HepG2 (cell line): ENCODE measurements around the gene MRPL20. TPM values are rescaled to one million over a fixed set of nuclear protein-coding genes. Genes with fewer than 3 reads are reported as not detected.

Experiments used
- BORCS8-MEF2B ChIP-seq: sonication (generic); formaldehyde crosslinking; IDR thresholded peaks from 2 replicates; pipeline ENCODE4 v1.8.0; 2022; ENCODE audit warnings: mild to moderate bottlenecking, missing genetic modification reagents
- ELF4 ChIP-seq: sonication (generic); formaldehyde crosslinking; IDR thresholded peaks from 2 replicates; pipeline ENCODE4 v1.5.0; 2020; ENCODE audit warnings: missing genetic modification reagents, mild to moderate bottlenecking, moderate library complexity, borderline replicate concordance
- GATAD2A ChIP-seq: IDR thresholded peaks from 2 replicates; pipeline ENCODE4 v1.6.1; 2016
- HOXA5 ChIP-seq: sonication (generic); formaldehyde crosslinking; IDR thresholded peaks from 2 replicates; pipeline ENCODE4 v1.4.0; 2020; ENCODE audit warnings: missing genetic modification reagents
- HOXA9 ChIP-seq: sonication (generic); formaldehyde crosslinking; IDR thresholded peaks from 2 replicates; pipeline ENCODE4 v1.8.1; 2022; ENCODE audit warnings: missing genetic modification reagents, mild to moderate bottlenecking, moderate library complexity, borderline replicate concordance
- NCOA2 ChIP-seq: sonication (generic); formaldehyde crosslinking; IDR thresholded peaks from 2 replicates; pipeline ENCODE4 v1.8.0; 2022; ENCODE audit warnings: inconsistent platforms
- NFE2L1 ChIP-seq: sonication (generic); formaldehyde crosslinking; IDR thresholded peaks from 2 replicates; pipeline ENCODE4 v1.4.0; 2020; ENCODE audit warnings: missing genetic modification reagents, mild to moderate bottlenecking, borderline replicate concordance
- PCBP1 ChIP-seq: fragments of 200-400 bp; formaldehyde crosslinking; IDR thresholded peaks from 2 replicates; pipeline ENCODE4 v1.6.1; 2017; ENCODE audit warnings: mild to moderate bottlenecking, low read depth, low read length, borderline replicate concordance
- RAD21 ChIP-seq: fragments of 450-650 bp; formaldehyde crosslinking; IDR thresholded peaks from 2 replicates; pipeline ENCODE4 v1.5.0; 2020; ENCODE audit warnings: mild to moderate bottlenecking
- SALL1 ChIP-seq: sonication (generic); formaldehyde crosslinking; IDR thresholded peaks from 2 replicates; pipeline ENCODE4 v1.8.0; 2022; ENCODE audit warnings: mild to moderate bottlenecking, missing genetic modification reagents
- ZBTB7A ChIP-seq: sonication (generic); formaldehyde crosslinking; IDR thresholded peaks from 2 replicates; pipeline ENCODE4 v1.8.0; 2022; ENCODE audit warnings: mild to moderate bottlenecking, missing genetic modification reagents
- ZFP36L2 ChIP-seq: sonication (generic); formaldehyde crosslinking; IDR thresholded peaks from 2 replicates; pipeline ENCODE4 v1.4.0; 2020; ENCODE audit warnings: missing genetic modification reagents
- ZNF367 ChIP-seq: sonication (generic); formaldehyde crosslinking; IDR thresholded peaks from 2 replicates; pipeline ENCODE4 v1.4.0; 2020; ENCODE audit warnings: missing genetic modification reagents, borderline replicate concordance
- ZNF484 ChIP-seq: sonication (generic); formaldehyde crosslinking; IDR thresholded peaks from 2 replicates; pipeline ENCODE4 v1.5.1; 2020; ENCODE audit warnings: mild to moderate bottlenecking, low read depth, missing genetic modification reagents, borderline replicate concordance
- ZNF543 ChIP-seq: sonication (generic); formaldehyde crosslinking; IDR thresholded peaks from 2 replicates; pipeline ENCODE4 v1.4.0; 2020; ENCODE audit warnings: mild to moderate bottlenecking, missing genetic modification reagents
- ZNF839 ChIP-seq: sonication (generic); formaldehyde crosslinking; IDR thresholded peaks from 2 replicates; pipeline ENCODE4 v1.4.0; 2020; ENCODE audit warnings: missing genetic modification reagents, mild to moderate bottlenecking, borderline replicate concordance
- polyA plus RNA-seq, 8 experiments: library from polyadenylated mRNA; depleted of rRNA in 3 of 8; stranded (reverse) in 7 of 8; unstranded in 1 of 8; fragments of >200 nt; fragmentation: Illumina TruSeq in 4 of 8; extraction: Trizol in 4 of 8; gene quantifications; 2 replicates each; pipeline versions ENCODE4 v1.2.1 to v1.2.3, GENCODE V29; 2011 to 2016; ENCODE audit warnings: low read depth in 4 of 8, missing spikeins in 1 of 8, mixed read lengths in 1 of 8; ENCODE audit not compliant: insufficient read depth in 1 of 8
- total RNA-seq, 5 experiments: library from RNA; depleted of rRNA; stranded (reverse); fragments of >200 nt; fragmentation: Illumina TruSeq; extraction: Trizol; gene quantifications; 2 replicates each; pipeline ENCODE4 v1.2.3, GENCODE V29; 2016; ENCODE audit warnings: low read depth in 1 of 5
- TF ChIP-seq, protein P1 (sequence below): sonication (generic); formaldehyde crosslinking; IDR thresholded peaks from 2 replicates; pipeline ENCODE4 v1.8.1; 2023; ENCODE audit warnings: mild to moderate bottlenecking, inconsistent platforms, moderate library complexity, missing genetic modification reagents, borderline replicate concordance
- TF ChIP-seq, protein P2 (sequence below): sonication (generic); formaldehyde crosslinking; IDR thresholded peaks from 2 replicates; pipeline ENCODE4 v1.5.1; 2020; ENCODE audit warnings: missing genetic modification reagents, mild to moderate bottlenecking, borderline replicate concordance
- TF ChIP-seq, protein P3 (sequence below), 2 experiments: sonication (generic) in 1 of 2; formaldehyde crosslinking in 1 of 2; IDR thresholded peaks; 2 replicates each; pipeline versions ENCODE4 v1.4.0 to v1.6.1; 2018 to 2020; ENCODE audit warnings: missing genetic modification reagents in 2 of 2, borderline replicate concordance in 1 of 2, low read depth in 1 of 2, mild to moderate bottlenecking in 1 of 2, missing biosample characterization in 1 of 2
- TF ChIP-seq, protein P4 (sequence below): sonication (generic); formaldehyde crosslinking; IDR thresholded peaks from 2 replicates; pipeline ENCODE4 v1.5.1; 2020; ENCODE audit warnings: mild to moderate bottlenecking, missing genetic modification reagents

The MRPL20 gene
- total and polyA plus RNA-seq, 2 of the 13 experiments (the other 11 are each of a cell fraction or from before 2014, with no cell fraction given), result 59.2 to 127 TPM

DNA sequence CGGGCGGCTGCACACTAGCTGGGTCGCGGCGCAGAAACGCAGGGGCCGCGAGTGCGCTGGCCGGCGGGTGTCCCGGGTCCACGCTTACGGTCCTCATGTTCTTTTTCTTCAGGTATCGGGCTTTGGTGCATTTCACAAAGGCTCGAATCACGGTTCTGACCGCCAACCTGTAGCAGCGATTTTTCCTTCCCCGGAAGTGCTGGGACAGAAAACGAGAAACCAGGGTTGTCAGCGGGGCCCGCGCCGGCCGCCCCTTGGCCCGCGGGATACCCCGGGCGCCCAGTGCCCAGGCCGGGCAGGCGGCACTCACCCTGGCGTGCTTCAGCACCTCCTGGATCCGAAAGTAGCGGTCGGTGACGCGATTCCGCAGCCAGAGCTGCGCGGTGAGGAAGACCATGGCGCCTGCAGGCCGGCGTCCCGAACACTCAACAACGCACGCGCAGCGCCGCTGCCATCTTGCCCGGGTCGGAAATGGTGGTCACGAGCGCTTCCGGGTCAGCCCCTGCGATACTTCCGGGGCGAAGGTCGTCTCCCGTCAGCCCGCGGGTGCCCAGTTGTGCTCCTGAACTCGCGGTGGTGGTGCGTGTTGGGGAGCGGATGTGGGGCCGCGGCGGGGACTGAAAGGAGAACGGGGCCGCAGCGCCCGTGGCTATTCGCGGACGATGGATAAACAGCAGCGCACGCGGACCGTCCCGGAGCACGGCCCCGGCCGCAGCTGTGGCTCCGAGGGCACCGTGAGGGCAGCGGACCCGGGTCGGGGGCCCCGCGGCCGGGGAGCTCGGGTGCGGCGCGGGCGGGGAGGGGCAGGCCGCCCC lies at the start of gene MRPL20 (continued):
- TF ChIP-seq ZNF367 (CRISPR knock-in tag) (no peak; the same call in 1 of the 2 replicates), RAD21 (CRISPR knock-in tag) (peak; percentile 42; the same call in 1 of the 2 replicates), NCOA2 (peak; percentile 70), ZNF543 (CRISPR knock-in tag) (no peak; the same call in 1 of the 2 replicates), SALL1 (CRISPR knock-in tag) (peak; percentile 90), HOXA9 (peak; percentile 68; the same call in 1 of the 2 replicates), BORCS8-MEF2B (CRISPR knock-in tag) (peak; percentile 65; the same call in 1 of the 2 replicates), ZNF839 (peak; percentile 82; the same call in 1 of the 2 replicates), ZNF484 (peak; percentile 52; the same call in 1 of the 2 replicates), NFE2L1 (CRISPR knock-in tag) (no peak), GATAD2A (CRISPR knock-in tag) (peak; percentile 69), PCBP1 (peak; percentile 95), ZFP36L2 (CRISPR knock-in tag) (peak; percentile 76; the same call in 1 of the 2 replicates), HOXA5 (CRISPR knock-in tag) (peak; percentile 86; the same call in 1 of the 2 replicates), ELF4 (CRISPR knock-in tag) (peak; percentile 77; the same call in 1 of the 2 replicates), ZBTB7A (no peak)
- TF ChIP-seq, protein P1, sequence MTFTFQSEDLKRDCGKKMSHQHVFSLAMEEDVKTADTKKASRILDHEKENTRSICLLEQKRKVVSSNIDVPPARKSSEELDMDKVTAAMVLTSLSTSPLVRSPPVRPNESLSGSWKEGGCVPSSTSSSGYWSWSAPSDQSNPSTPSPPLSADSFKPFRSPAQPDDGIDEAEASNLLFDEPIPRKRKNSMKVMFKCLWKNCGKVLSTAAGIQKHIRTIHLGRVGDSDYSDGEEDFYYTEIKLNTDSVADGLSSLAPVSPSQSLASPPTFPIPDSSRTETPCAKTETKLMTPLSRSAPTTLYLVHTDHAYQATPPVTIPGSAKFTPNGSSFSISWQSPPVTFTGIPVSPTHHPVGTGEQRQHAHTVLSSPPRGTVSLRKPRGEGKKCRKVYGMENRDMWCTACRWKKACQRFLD, result no peak; the same call in 1 of the 2 replicates
- TF ChIP-seq, protein P2, sequence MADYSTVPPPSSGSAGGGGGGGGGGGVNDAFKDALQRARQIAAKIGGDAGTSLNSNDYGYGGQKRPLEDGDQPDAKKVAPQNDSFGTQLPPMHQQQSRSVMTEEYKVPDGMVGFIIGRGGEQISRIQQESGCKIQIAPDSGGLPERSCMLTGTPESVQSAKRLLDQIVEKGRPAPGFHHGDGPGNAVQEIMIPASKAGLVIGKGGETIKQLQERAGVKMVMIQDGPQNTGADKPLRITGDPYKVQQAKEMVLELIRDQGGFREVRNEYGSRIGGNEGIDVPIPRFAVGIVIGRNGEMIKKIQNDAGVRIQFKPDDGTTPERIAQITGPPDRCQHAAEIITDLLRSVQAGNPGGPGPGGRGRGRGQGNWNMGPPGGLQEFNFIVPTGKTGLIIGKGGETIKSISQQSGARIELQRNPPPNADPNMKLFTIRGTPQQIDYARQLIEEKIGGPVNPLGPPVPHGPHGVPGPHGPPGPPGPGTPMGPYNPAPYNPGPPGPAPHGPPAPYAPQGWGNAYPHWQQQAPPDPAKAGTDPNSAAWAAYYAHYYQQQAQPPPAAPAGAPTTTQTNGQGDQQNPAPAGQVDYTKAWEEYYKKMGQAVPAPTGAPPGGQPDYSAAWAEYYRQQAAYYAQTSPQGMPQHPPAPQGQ, result peak; percentile 22; the same call in 1 of the 2 replicates
- TF ChIP-seq, protein P3, sequence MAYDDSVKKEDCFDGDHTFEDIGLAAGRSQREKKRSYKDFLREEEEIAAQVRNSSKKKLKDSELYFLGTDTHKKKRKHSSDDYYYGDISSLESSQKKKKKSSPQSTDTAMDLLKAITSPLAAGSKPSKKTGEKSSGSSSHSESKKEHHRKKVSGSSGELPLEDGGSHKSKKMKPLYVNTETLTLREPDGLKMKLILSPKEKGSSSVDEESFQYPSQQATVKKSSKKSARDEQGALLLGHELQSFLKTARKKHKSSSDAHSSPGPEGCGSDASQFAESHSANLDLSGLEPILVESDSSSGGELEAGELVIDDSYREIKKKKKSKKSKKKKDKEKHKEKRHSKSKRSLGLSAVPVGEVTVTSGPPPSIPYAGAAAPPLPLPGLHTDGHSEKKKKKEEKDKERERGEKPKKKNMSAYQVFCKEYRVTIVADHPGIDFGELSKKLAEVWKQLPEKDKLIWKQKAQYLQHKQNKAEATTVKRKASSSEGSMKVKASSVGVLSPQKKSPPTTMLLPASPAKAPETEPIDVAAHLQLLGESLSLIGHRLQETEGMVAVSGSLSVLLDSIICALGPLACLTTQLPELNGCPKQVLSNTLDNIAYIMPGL (CRISPR knock-in tag; IDR thresholded peaks at IDR 0.05; ENCODE audit: borderline replicate concordance in 1 of 2, low read depth in 1 of 2), result peak; percentile 92 to 93
- TF ChIP-seq, protein P4, sequence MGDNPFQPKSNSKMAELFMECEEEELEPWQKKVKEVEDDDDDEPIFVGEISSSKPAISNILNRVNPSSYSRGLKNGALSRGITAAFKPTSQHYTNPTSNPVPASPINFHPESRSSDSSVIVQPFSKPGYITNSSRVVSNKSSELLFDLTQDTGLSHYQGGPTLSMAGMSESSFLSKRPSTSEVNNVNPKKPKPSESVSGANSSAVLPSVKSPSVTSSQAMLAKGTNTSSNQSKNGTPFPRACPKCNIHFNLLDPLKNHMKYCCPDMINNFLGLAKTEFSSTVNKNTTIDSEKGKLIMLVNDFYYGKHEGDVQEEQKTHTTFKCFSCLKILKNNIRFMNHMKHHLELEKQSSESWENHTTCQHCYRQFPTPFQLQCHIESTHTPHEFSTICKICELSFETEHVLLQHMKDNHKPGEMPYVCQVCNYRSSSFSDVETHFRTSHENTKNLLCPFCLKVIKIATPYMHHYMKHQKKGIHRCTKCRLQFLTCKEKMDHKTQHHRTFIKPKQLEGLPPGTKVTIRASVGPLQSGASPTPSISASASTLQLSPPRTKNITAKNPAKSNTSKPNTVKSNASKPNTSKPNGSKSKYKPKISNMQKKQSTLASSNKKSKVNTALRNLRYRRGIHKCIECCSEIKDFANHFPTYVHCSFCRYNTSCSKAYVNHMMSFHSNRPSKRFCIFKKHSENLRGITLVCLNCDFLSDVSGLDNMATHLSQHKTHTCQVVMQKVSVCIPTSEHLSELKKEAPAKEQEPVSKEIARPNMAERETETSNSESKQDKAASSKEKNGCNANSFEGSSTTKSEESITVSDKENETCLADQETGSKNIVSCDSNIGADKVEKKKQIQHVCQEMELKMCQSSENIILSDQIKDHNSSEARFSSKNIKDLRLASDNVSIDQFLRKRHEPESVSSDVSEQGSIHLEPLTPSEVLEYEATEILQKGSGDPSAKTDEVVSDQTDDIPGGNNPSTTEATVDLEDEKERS, result 0 out of 2 replicates have a peak, but pooled peaks have one; percentile 0
